Adrenal gland (tissue), 5 donors: ENCODE results near the gene ADCY4.

Source experiments
- CTCF ChIP-seq, 6 experiments: fragments of 450-650 bp in 4 of 6; fragments of 200-600 bp in 2 of 6; sonication (generic) in 1 of 6; IDR thresholded peaks; 1 replicate in 5 of 6; 2 replicates in 1 of 6; pipeline versions ENCODE4 v1.5.1 to v1.8.0; 2016 to 2021; ENCODE audit warnings: antibody characterized with exemption in 6 of 6, mild to moderate bottlenecking in 2 of 6, moderate library complexity in 1 of 6
- POLR2A ChIP-seq, 2 donors: fragments of 450-650 bp; IDR thresholded peaks; one replicate each; pipeline ENCODE4 v1.6.1; 2017; ENCODE audit warnings: antibody characterized with exemption in 2 of 2, mild to moderate bottlenecking in 2 of 2, moderate library complexity in 1 of 2
- donor health status: DM: no; HTN: no; CAD: no.

GRCh38 chr14:24297190-24297964, 37.5 kb downstream of the ADCY4 start:
- TF ChIP-seq CTCF (IDR thresholded peaks at IDR 0.05) = peak in 4 of 6 experiments; percentile 10 to 55 (median 28)
- no peak for TF ChIP-seq POLR2A (IDR thresholded peaks at IDR 0.05)
